ENCODE measurements around the gene GJA1. TPM values are rescaled to one million over a fixed set of nuclear protein-coding genes. Genes with fewer than 3 reads are reported as not detected.

Gene GJA1
- polyA plus RNA-seq, 3 donors: not detected

- no peaks in the 10 kb centered on the region for H3K4me1 Mint-ChIP-seq
- Histone ChIP-seq H3K9me3 (replicated peaks in 1 of 2; ENCODE audit: control insufficient read depth in 1 of 2, insufficient read depth in 1 of 2, low read length in 2 of 2) (no peaks in the 10 kb centered on the region), H3K4me1 (ENCODE audit: control insufficient read depth in 1 of 2, insufficient read depth in 2 of 2, low read length in 2 of 2) (no peaks in the 10 kb centered on the region), H4K20me1 (ENCODE audit: insufficient read depth, low read length) (no peaks in the 10 kb centered on the region), H2AFZ (ENCODE audit: insufficient read depth, low read depth, low read length, poor library complexity, severe bottlenecking) (no peak overlapping the region), H3K4me2 (replicated peaks; ENCODE audit: extremely low read depth, low read length, poor library complexity, severe bottlenecking) (no peak overlapping the region), H3K27ac (ENCODE audit: low read depth in 1 of 2, low read length in 2 of 2) (no peak overlapping the region), H3K9ac (ENCODE audit: insufficient read depth, low read length, poor library complexity, severe bottlenecking) (no peak overlapping the region), H3K27me3 (ENCODE audit: control insufficient read depth in 2 of 2, insufficient read depth in 2 of 2, low read length in 2 of 2) (no peaks in the 10 kb centered on the region), H3K4me3 (replicated peaks in 1 of 3; ENCODE audit: low read depth in 2 of 3, low read length in 3 of 3) (no peak overlapping the region), H3K36me3 (replicated peaks in 1 of 2; ENCODE audit: control insufficient read depth in 1 of 2, insufficient read depth in 2 of 2, low read length in 2 of 2) (no peaks in the 10 kb centered on the region), H3K79me2 (ENCODE audit: insufficient read depth, low read length) (no peaks in the 10 kb centered on the region)
- no peak overlapping the region for H3K4me3 Mint-ChIP-seq
- no peak overlapping the region for H3K27ac Mint-ChIP-seq
- TF ChIP-seq, protein P1, sequence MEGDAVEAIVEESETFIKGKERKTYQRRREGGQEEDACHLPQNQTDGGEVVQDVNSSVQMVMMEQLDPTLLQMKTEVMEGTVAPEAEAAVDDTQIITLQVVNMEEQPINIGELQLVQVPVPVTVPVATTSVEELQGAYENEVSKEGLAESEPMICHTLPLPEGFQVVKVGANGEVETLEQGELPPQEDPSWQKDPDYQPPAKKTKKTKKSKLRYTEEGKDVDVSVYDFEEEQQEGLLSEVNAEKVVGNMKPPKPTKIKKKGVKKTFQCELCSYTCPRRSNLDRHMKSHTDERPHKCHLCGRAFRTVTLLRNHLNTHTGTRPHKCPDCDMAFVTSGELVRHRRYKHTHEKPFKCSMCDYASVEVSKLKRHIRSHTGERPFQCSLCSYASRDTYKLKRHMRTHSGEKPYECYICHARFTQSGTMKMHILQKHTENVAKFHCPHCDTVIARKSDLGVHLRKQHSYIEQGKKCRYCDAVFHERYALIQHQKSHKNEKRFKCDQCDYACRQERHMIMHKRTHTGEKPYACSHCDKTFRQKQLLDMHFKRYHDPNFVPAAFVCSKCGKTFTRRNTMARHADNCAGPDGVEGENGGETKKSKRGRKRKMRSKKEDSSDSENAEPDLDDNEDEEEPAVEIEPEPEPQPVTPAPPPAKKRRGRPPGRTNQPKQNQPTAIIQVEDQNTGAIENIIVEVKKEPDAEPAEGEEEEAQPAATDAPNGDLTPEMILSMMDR (IDR thresholded peaks at IDR 0.05): no peak
- no peak for DNase-seq
- WGBS (ENCODE audit: insufficient coverage): 94% methylated on average over 3 of the region's 3 CpGs
- H3K36me3 Mint-ChIP-seq: no peaks in the 10 kb centered on the region
- intact Hi-C loops (cut with micrococcal nuclease): no loop called here
- peaks cover 0 to 12% (median 3%) of the 10 kb centered on the region in 7 donors for H3K9me3 Mint-ChIP-seq
- H3K27me3 Mint-ChIP-seq (ENCODE audit: low read depth in 3 of 3): peaks cover 0 to 3% (median 2%) of the 10 kb centered on the region in 3 donors
Measured at GRCh38 chr6:121389419-121389818, 46.0 kb upstream of the GJA1 start.

GRCh38 chr6:121393731-121394505 is 41.5 kb upstream of the GJA1 start:
- Histone ChIP-seq H3K4me2 (replicated peaks; ENCODE audit: extremely low read depth, low read length, poor library complexity, severe bottlenecking) (no peak overlapping the region), H3K79me2 (ENCODE audit: insufficient read depth, low read length) (no peaks in the 10 kb centered on the region), H3K9me3 (replicated peaks in 1 of 2; ENCODE audit: control insufficient read depth in 1 of 2, insufficient read depth in 1 of 2, low read length in 2 of 2) (no peaks in the 10 kb centered on the region), H3K27me3 (ENCODE audit: control insufficient read depth in 2 of 2, insufficient read depth in 2 of 2, low read length in 2 of 2) (no peaks in the 10 kb centered on the region), H3K4me1 (ENCODE audit: control insufficient read depth in 1 of 2, insufficient read depth in 2 of 2, low read length in 2 of 2) (no peaks in the 10 kb centered on the region), H3K9ac (ENCODE audit: insufficient read depth, low read length, poor library complexity, severe bottlenecking) (no peak overlapping the region), H2AFZ (ENCODE audit: insufficient read depth, low read depth, low read length, poor library complexity, severe bottlenecking) (no peak overlapping the region), H3K36me3 (replicated peaks in 1 of 2; ENCODE audit: control insufficient read depth in 1 of 2, insufficient read depth in 2 of 2, low read length in 2 of 2) (no peaks in the 10 kb centered on the region), H3K27ac (ENCODE audit: low read depth in 1 of 2, low read length in 2 of 2) (no peak overlapping the region), H3K4me3 (replicated peaks in 1 of 3; ENCODE audit: low read depth in 2 of 3, low read length in 3 of 3) (no peak overlapping the region), H4K20me1 (ENCODE audit: insufficient read depth, low read length) (no peaks in the 10 kb centered on the region)
- DNase-seq: no peak
- intact Hi-C loops (cut with micrococcal nuclease): no loop called here
- Mint-ChIP-seq H3K27ac (no peak overlapping the region), H3K4me3 (no peak overlapping the region), H3K36me3 (no peaks in the 10 kb centered on the region), H3K9me3 (peaks cover 0 to 12% (median 2%) of the 10 kb centered on the region in 7 donors), H3K27me3 (ENCODE audit: low read depth in 3 of 3) (peaks cover 0 to 3% (median 3%) of the 10 kb centered on the region in 3 donors), H3K4me1 (no peaks in the 10 kb centered on the region)
- no CpG with 5 or more reads among the region's 1 CpG for WGBS (ENCODE audit: insufficient coverage)
- TF ChIP-seq, protein P1 (IDR thresholded peaks at IDR 0.05): no peak
